GM15510 (cell line): ENCODE data around the gene AMELY.

Source experiments
- POLR2A ChIP-seq: IDR thresholded peaks from 3 replicates; pipeline ENCODE4 v1.6.1; 2011; ENCODE audit warnings: borderline replicate concordance; ENCODE audit not compliant: insufficient read length; ENCODE audit errors: extremely low read depth

AMELY gene

GRCh38 chrY:6911253-6911881 is at the start of gene AMELY:
Gene AMELY, minus strand, starts transcription at chrY:6911752. Its CDS starts 39,144 bp downstream, at chrY:6872608.
- no peak for TF ChIP-seq POLR2A

- no peak for TF ChIP-seq POLR2A
Measured at GRCh38 chrY:6949947-6950346, 38.4 kb upstream of the AMELY start.

GRCh38 chrY:6948378-6948777 is 36.8 kb upstream of the AMELY start:
- no peak for TF ChIP-seq POLR2A

GRCh38 chrY:6947695-6948094 is 36.1 kb upstream of the AMELY start:
- TF ChIP-seq POLR2A: no peak

GRCh38 chrY:6935497-6935896 is 23.9 kb upstream of the AMELY start:
- no peak for TF ChIP-seq POLR2A

- no peak for TF ChIP-seq POLR2A
Measured at GRCh38 chrY:6931779-6932396, 20.3 kb upstream of the AMELY start.

GRCh38 chrY:6929237-6929636 is 17.7 kb upstream of the AMELY start:
- no peak for TF ChIP-seq POLR2A

- no peak for TF ChIP-seq POLR2A
Measured at GRCh38 chrY:6928265-6928664, 16.7 kb upstream of the AMELY start.

GRCh38 chrY:6921061-6921460 is 9.5 kb upstream of the AMELY start:
- TF ChIP-seq POLR2A: no peak

GRCh38 chrY:6913362-6913761 is 1.8 kb upstream of the AMELY start:
- TF ChIP-seq POLR2A: no peak

- no peak for TF ChIP-seq POLR2A
Measured at GRCh38 chrY:6910372-6911252, 940 bp downstream of the AMELY start, which contains the start of gene TBL1Y. Gene TBL1Y, plus strand, starts transcription at chrY:6910697. Its CDS starts 114,388 bp downstream, at chrY:7025085.

GRCh38 chrY:6909856-6910255 is 1.7 kb downstream of the AMELY start:
- TF ChIP-seq POLR2A: no peak

- TF ChIP-seq POLR2A: no peak
Measured at GRCh38 chrY:6909118-6909521, 2.4 kb downstream of the AMELY start.

- no peak for TF ChIP-seq POLR2A
Measured at GRCh38 chrY:6907591-6907990, 4.0 kb downstream of the AMELY start.

GRCh38 chrY:6895236-6895635 is 16.3 kb downstream of the AMELY start:
- TF ChIP-seq POLR2A: no peak
